PFSK-1 (cell line): Measurements from ENCODE around the gene GATD1.

Experiments
- POLR2AphosphoS5 ChIP-seq: IDR thresholded peaks from 2 replicates; pipeline ENCODE4 v1.6.1; 2012; ENCODE audit warnings: low read depth, mild to moderate bottlenecking, control low read depth, low read length, moderate library complexity
- REST ChIP-seq, 2 experiments: IDR thresholded peaks; 2 replicates each; pipeline versions ENCODE4 v1.6.1 to v1.8.0; 2011 to 2012; ENCODE audit warnings: low read depth in 2 of 2, low read length in 2 of 2, control low read depth in 1 of 2, inconsistent platforms in 1 of 2, mild to moderate bottlenecking in 1 of 2, moderate library complexity in 1 of 2; ENCODE audit not compliant: insufficient read depth in 1 of 2
- SIN3A ChIP-seq: IDR thresholded peaks from 2 replicates; pipeline ENCODE4 v1.6.1; 2012; ENCODE audit warnings: mild to moderate bottlenecking, low read length, moderate library complexity, borderline replicate concordance; ENCODE audit not compliant: insufficient read depth
- TAF1 ChIP-seq: IDR thresholded peaks from 2 replicates; pipeline ENCODE4 v1.6.1; 2012; ENCODE audit warnings: low read length, control low read depth, borderline replicate concordance; ENCODE audit not compliant: insufficient read depth

GRCh38 chr11:766106-766935 is 11.0 kb downstream of the GATD1 start:
- TF ChIP-seq POLR2AphosphoS5: no peak
- TF ChIP-seq TAF1: no peak
- no peak for TF ChIP-seq REST (IDR thresholded peaks at IDR 0.05; ENCODE audit: insufficient read depth in 1 of 2, low read depth in 2 of 2, low read length in 2 of 2)
- TF ChIP-seq SIN3A: no peak
